Stimulated activated CD4-positive, alpha-beta T cell treated with anti-CD3 and anti-CD28 coated beads, Interleukin-4, amount 100 ng/mL, for 1 hour (primary cell): ENCODE data around the gene CACNG4.

Experiments
- DNase-seq: peaks from one replicate; pipeline ENCODE4 v3.0.0-alpha.2; 2020

Gene CACNG4

GRCh38 chr17:66945147-66945835, 19.2 kb upstream of the CACNG4 start:
- no peak for DNase-seq

GRCh38 chr17:66946251-66946650, 18.3 kb upstream of the CACNG4 start:
- DNase-seq = no peak

- no peak for DNase-seq
Observed at GRCh38 chr17:66947311-66947710, 17.2 kb upstream of the CACNG4 start.

GRCh38 chr17:66948061-66948750, 16.3 kb upstream of the CACNG4 start:
- DNase-seq = no peak

GRCh38 chr17:66949501-66949900, 15.0 kb upstream of the CACNG4 start:
- no peak for DNase-seq

- DNase-seq = no peak
Observed at GRCh38 chr17:66950325-66950724, 14.2 kb upstream of the CACNG4 start.

- no peak for DNase-seq
Observed at GRCh38 chr17:66950886-66951604, 13.5 kb upstream of the CACNG4 start.

GRCh38 chr17:66951605-66951953, 12.9 kb upstream of the CACNG4 start:
- DNase-seq = no peak

- DNase-seq = no peak
Observed at GRCh38 chr17:66952031-66952524, 12.4 kb upstream of the CACNG4 start.

GRCh38 chr17:66952681-66953629, 11.6 kb upstream of the CACNG4 start:
- DNase-seq = no peak

GRCh38 chr17:66953630-66954020, 10.9 kb upstream of the CACNG4 start:
- DNase-seq = no peak

GRCh38 chr17:66954632-66955031, 9.9 kb upstream of the CACNG4 start:
- DNase-seq = no peak

GRCh38 chr17:66955821-66956220, 8.7 kb upstream of the CACNG4 start:
- DNase-seq = no peak

- no peak for DNase-seq
Observed at GRCh38 chr17:66956941-66957340, 7.6 kb upstream of the CACNG4 start.

GRCh38 chr17:66957343-66957742, 7.2 kb upstream of the CACNG4 start:
- DNase-seq = no peak

GRCh38 chr17:66957951-66958579, 6.4 kb upstream of the CACNG4 start:
- DNase-seq = no peak

- DNase-seq = no peak
Observed at GRCh38 chr17:66959641-66960375, 4.7 kb upstream of the CACNG4 start.

- DNase-seq = no peak
Observed at GRCh38 chr17:66960613-66961012, 3.9 kb upstream of the CACNG4 start.

GRCh38 chr17:66963521-66963908, 992 bp upstream of the CACNG4 start:
- DNase-seq = no peak

GRCh38 chr17:66964930-66965800, 658 bp downstream of the CACNG4 start:
- peak; percentile 30 for DNase-seq
